Measurements from ENCODE around the gene OTOF. TPM values are rescaled to one million over a fixed set of nuclear protein-coding genes. Genes with fewer than 3 reads are reported as not detected.

OTOF gene
- polyA plus RNA-seq, 1 of the 3 experiments (the other 2 are of a cell fraction) = not detected

DNA sequence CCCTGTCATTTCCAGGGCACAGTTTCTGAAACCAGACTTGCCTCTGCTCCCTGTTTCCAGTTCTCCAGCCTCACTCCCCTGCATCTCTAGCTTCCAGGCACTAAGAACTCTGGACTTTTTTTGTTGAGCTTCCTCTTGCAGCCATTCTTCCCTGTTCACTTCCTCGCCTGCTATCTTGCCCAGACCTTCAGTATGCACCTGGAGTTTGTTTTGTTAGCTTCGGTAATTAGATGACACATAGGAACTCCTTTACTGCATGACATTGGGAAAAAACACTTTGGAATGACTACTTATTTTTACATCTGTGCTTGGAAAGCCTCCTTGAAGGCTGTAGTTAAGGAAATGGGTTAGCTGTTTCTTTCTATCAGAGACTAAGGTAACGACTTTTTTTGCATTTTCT lies 35.2 kb downstream of the OTOF start:
- Histone ChIP-seq H3K4me2 (no peak overlapping the region), H2AFZ (ENCODE audit: low read depth) (no peak overlapping the region), H3K27ac (ENCODE audit: low read depth in 2 of 2, low read length in 1 of 2) (no peak overlapping the region), H4K20me1 (ENCODE audit: insufficient read depth) (no peaks in the 10 kb centered on the region), H3K9ac (no peak overlapping the region), H3K27me3 (ENCODE audit: insufficient read depth) (no peaks in the 10 kb centered on the region), H3K4me3 (ENCODE audit: low read depth in 2 of 2, low read length in 1 of 2) (no peak overlapping the region), H3K79me2 (ENCODE audit: insufficient read depth) (no peaks in the 10 kb centered on the region), H3K36me3 (replicated peaks in 1 of 2; ENCODE audit: control insufficient read depth in 1 of 2, insufficient read depth in 2 of 2, low read length in 1 of 2) (no peaks in the 10 kb centered on the region), H3K9me3 (no peaks in the 10 kb centered on the region), H3K4me1 (ENCODE audit: control insufficient read depth in 1 of 2, insufficient read depth in 2 of 2, low read depth in 1 of 2, low read length in 1 of 2) (peaks cover 0 to 3% of the 10 kb centered on the region in 2 experiments; a peak in 1 of 4 replicates), H3F3A (replicated peaks; ENCODE audit: insufficient read depth) (no peaks in the 10 kb centered on the region), H3K9me2 (no peaks in the 10 kb centered on the region)
- WGBS (ENCODE audit: low lambda C conversion rate) = 49% methylated on average over 3 of the region's 3 CpGs
- CTCF ChIA-PET = interaction anchor here (0.9 to 2.7 kb wide), 6 partner anchors 12 to 119 kb away, joined by 3 to 7 read pairs (median 3); no protein-coding TSS in a partner anchor
- no peak for DNase-seq
- POLR2A ChIA-PET = no interaction called here
- TF ChIP-seq RXRA (IDR thresholded peaks at IDR 0.05; ENCODE audit: borderline replicate concordance, low read depth) (no peak), MEF2A (IDR thresholded peaks at IDR 0.05; ENCODE audit: borderline replicate concordance, low read depth) (no peak), MXI1 (IDR thresholded peaks at IDR 0.05; ENCODE audit: low read depth, low read length) (no peak), GABPA (IDR thresholded peaks at IDR 0.05; ENCODE audit: low read depth) (no peak), FOXM1 (IDR thresholded peaks at IDR 0.05; ENCODE audit: low read depth) (no peak), CHD2 (IDR thresholded peaks at IDR 0.05; ENCODE audit: low read length, partially characterized antibody) (no peak), EP300 (IDR thresholded peaks at IDR 0.05; ENCODE audit: borderline replicate concordance in 1 of 2, low read depth in 1 of 2, low read length in 1 of 2) (no peak), FOSL2 (IDR thresholded peaks at IDR 0.05; ENCODE audit: borderline replicate concordance, low read depth) (no peak), RCOR1 (IDR thresholded peaks at IDR 0.05; ENCODE audit: low read length) (no peak), TEAD4 (IDR thresholded peaks at IDR 0.05; ENCODE audit: borderline replicate concordance, insufficient read depth) (no peak), RFX5 (IDR thresholded peaks at IDR 0.05; ENCODE audit: low read length) (no peak), JUND (IDR thresholded peaks at IDR 0.05) (no peak), POLR2AphosphoS5 (IDR thresholded peaks at IDR 0.05; ENCODE audit: low read depth, low read length) (no peak), YY1 (IDR thresholded peaks at IDR 0.05; ENCODE audit: low read depth) (no peak)
- TF ChIP-seq, protein P1, sequence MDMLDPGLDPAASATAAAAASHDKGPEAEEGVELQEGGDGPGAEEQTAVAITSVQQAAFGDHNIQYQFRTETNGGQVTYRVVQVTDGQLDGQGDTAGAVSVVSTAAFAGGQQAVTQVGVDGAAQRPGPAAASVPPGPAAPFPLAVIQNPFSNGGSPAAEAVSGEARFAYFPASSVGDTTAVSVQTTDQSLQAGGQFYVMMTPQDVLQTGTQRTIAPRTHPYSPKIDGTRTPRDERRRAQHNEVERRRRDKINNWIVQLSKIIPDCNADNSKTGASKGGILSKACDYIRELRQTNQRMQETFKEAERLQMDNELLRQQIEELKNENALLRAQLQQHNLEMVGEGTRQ (IDR thresholded peaks at IDR 0.05; ENCODE audit: borderline replicate concordance, low read depth, low read length) = no peak
- TF ChIP-seq, protein P2, sequence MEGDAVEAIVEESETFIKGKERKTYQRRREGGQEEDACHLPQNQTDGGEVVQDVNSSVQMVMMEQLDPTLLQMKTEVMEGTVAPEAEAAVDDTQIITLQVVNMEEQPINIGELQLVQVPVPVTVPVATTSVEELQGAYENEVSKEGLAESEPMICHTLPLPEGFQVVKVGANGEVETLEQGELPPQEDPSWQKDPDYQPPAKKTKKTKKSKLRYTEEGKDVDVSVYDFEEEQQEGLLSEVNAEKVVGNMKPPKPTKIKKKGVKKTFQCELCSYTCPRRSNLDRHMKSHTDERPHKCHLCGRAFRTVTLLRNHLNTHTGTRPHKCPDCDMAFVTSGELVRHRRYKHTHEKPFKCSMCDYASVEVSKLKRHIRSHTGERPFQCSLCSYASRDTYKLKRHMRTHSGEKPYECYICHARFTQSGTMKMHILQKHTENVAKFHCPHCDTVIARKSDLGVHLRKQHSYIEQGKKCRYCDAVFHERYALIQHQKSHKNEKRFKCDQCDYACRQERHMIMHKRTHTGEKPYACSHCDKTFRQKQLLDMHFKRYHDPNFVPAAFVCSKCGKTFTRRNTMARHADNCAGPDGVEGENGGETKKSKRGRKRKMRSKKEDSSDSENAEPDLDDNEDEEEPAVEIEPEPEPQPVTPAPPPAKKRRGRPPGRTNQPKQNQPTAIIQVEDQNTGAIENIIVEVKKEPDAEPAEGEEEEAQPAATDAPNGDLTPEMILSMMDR (IDR thresholded peaks at IDR 0.05) = no peak
- TF ChIP-seq, protein P3, sequence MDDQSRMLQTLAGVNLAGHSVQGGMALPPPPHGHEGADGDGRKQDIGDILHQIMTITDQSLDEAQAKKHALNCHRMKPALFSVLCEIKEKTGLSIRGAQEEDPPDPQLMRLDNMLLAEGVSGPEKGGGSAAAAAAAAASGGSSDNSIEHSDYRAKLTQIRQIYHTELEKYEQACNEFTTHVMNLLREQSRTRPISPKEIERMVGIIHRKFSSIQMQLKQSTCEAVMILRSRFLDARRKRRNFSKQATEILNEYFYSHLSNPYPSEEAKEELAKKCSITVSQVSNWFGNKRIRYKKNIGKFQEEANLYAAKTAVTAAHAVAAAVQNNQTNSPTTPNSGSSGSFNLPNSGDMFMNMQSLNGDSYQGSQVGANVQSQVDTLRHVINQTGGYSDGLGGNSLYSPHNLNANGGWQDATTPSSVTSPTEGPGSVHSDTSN (IDR thresholded peaks at IDR 0.05) = no peak
- TF ChIP-seq, protein P4, sequence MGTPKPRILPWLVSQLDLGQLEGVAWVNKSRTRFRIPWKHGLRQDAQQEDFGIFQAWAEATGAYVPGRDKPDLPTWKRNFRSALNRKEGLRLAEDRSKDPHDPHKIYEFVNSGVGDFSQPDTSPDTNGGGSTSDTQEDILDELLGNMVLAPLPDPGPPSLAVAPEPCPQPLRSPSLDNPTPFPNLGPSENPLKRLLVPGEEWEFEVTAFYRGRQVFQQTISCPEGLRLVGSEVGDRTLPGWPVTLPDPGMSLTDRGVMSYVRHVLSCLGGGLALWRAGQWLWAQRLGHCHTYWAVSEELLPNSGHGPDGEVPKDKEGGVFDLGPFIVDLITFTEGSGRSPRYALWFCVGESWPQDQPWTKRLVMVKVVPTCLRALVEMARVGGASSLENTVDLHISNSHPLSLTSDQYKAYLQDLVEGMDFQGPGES (IDR thresholded peaks at IDR 0.05; ENCODE audit: low read depth, low read length) = no peak

All from SK-N-SH (cell line).